H1 (cell line): ENCODE results near the gene PLEKHG1. TPM values are rescaled to one million over a fixed set of nuclear protein-coding genes. Genes with fewer than 3 reads are reported as not detected.

Experiments
- GTF2F1 ChIP-seq: IDR thresholded peaks from 2 replicates; pipeline ENCODE4 v1.6.1; 2012; ENCODE audit warnings: low read depth, low read length, improper control_type of control experiment, borderline replicate concordance
- HDAC6 ChIP-seq: IDR thresholded peaks from one replicate; pipeline ENCODE4 v1.7.1; 2012; ENCODE audit warnings: low read depth, mild to moderate bottlenecking, inconsistent platforms, low read length, moderate library complexity
- KDM1A ChIP-seq: fragments of 200-600, 300-600 bp; sonication (generic); IDR thresholded peaks from 2 replicates; pipeline ENCODE4 v1.7.1; 2016; ENCODE audit warnings: mild to moderate bottlenecking, low read length, borderline replicate concordance
- TAF1 ChIP-seq: IDR thresholded peaks from 2 replicates; pipeline ENCODE4 v1.6.1; 2011; ENCODE audit warnings: mild to moderate bottlenecking, low read depth, low read length
- polyA plus RNA-seq, 7 experiments: library from polyadenylated mRNA; depleted of rRNA in 3 of 7; stranded (reverse) in 5 of 7; unstranded in 2 of 7; fragments of >200 nt in 5 of 7; fragments of 200-250 nt in 2 of 7; gene quantifications; 1 replicate in 5 of 7; 2 replicates in 1 of 7; 4 replicates in 1 of 7; pipeline versions ENCODE4 v1.2.1 to v1.2.3, GENCODE V29; 2011 to 2013; ENCODE audit warnings: missing spikeins in 2 of 7, mixed read lengths in 2 of 7
- total RNA-seq: library from RNA; stranded (reverse); fragmentation: NEBNext Ultra II Directional; extraction: Animal tissue kit (Norgen Biotek cat#: 25700); gene quantifications from 2 replicates; pipeline ENCODE4 v1.2.1, GENCODE V29; 2021
- TF ChIP-seq, protein P1 (sequence below): fragments of 300-600 bp; sonication (generic); IDR thresholded peaks from 2 replicates; pipeline ENCODE4 v1.7.1; 2012; ENCODE audit warnings: low read length, moderate library complexity, mild to moderate bottlenecking, inconsistent platforms; ENCODE audit not compliant: insufficient replicate concordance
- TF ChIP-seq, protein P2 (sequence below): IDR thresholded peaks from 2 replicates; pipeline ENCODE4 v1.6.1; 2012; ENCODE audit warnings: inconsistent platforms

PLEKHG1 gene
- total and polyA plus RNA-seq, 2 of the 8 experiments (the other 6 are each of a cell fraction or from before 2014, with no cell fraction given), result 0.94 to 2.2 TPM

DNA sequence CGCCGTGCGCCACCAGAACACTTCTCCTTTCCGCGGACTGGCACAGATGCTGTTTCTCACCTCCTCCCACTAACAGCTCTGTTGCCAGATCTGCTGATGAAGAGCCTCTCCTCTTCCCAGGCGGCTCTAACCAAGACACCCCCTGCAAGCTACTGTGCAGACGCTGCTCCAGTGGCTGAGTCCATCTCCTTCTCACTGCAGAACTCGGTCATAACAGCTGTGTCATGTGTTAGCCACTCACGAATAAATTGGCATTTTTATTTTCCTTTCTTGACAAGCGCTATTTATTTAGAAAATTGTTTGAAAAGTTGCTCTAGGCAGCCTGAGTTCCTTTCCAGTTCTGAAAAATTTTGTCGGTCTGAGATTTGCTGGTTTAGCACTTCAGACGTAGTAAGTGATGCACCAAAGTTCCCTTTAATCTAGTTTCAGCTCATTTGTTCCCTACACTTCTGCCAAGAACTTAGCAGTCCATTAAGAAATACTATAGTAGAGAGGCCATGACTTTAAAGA lies 12.8 kb upstream of the PLEKHG1 start (continued):
- TF ChIP-seq, protein P1, sequence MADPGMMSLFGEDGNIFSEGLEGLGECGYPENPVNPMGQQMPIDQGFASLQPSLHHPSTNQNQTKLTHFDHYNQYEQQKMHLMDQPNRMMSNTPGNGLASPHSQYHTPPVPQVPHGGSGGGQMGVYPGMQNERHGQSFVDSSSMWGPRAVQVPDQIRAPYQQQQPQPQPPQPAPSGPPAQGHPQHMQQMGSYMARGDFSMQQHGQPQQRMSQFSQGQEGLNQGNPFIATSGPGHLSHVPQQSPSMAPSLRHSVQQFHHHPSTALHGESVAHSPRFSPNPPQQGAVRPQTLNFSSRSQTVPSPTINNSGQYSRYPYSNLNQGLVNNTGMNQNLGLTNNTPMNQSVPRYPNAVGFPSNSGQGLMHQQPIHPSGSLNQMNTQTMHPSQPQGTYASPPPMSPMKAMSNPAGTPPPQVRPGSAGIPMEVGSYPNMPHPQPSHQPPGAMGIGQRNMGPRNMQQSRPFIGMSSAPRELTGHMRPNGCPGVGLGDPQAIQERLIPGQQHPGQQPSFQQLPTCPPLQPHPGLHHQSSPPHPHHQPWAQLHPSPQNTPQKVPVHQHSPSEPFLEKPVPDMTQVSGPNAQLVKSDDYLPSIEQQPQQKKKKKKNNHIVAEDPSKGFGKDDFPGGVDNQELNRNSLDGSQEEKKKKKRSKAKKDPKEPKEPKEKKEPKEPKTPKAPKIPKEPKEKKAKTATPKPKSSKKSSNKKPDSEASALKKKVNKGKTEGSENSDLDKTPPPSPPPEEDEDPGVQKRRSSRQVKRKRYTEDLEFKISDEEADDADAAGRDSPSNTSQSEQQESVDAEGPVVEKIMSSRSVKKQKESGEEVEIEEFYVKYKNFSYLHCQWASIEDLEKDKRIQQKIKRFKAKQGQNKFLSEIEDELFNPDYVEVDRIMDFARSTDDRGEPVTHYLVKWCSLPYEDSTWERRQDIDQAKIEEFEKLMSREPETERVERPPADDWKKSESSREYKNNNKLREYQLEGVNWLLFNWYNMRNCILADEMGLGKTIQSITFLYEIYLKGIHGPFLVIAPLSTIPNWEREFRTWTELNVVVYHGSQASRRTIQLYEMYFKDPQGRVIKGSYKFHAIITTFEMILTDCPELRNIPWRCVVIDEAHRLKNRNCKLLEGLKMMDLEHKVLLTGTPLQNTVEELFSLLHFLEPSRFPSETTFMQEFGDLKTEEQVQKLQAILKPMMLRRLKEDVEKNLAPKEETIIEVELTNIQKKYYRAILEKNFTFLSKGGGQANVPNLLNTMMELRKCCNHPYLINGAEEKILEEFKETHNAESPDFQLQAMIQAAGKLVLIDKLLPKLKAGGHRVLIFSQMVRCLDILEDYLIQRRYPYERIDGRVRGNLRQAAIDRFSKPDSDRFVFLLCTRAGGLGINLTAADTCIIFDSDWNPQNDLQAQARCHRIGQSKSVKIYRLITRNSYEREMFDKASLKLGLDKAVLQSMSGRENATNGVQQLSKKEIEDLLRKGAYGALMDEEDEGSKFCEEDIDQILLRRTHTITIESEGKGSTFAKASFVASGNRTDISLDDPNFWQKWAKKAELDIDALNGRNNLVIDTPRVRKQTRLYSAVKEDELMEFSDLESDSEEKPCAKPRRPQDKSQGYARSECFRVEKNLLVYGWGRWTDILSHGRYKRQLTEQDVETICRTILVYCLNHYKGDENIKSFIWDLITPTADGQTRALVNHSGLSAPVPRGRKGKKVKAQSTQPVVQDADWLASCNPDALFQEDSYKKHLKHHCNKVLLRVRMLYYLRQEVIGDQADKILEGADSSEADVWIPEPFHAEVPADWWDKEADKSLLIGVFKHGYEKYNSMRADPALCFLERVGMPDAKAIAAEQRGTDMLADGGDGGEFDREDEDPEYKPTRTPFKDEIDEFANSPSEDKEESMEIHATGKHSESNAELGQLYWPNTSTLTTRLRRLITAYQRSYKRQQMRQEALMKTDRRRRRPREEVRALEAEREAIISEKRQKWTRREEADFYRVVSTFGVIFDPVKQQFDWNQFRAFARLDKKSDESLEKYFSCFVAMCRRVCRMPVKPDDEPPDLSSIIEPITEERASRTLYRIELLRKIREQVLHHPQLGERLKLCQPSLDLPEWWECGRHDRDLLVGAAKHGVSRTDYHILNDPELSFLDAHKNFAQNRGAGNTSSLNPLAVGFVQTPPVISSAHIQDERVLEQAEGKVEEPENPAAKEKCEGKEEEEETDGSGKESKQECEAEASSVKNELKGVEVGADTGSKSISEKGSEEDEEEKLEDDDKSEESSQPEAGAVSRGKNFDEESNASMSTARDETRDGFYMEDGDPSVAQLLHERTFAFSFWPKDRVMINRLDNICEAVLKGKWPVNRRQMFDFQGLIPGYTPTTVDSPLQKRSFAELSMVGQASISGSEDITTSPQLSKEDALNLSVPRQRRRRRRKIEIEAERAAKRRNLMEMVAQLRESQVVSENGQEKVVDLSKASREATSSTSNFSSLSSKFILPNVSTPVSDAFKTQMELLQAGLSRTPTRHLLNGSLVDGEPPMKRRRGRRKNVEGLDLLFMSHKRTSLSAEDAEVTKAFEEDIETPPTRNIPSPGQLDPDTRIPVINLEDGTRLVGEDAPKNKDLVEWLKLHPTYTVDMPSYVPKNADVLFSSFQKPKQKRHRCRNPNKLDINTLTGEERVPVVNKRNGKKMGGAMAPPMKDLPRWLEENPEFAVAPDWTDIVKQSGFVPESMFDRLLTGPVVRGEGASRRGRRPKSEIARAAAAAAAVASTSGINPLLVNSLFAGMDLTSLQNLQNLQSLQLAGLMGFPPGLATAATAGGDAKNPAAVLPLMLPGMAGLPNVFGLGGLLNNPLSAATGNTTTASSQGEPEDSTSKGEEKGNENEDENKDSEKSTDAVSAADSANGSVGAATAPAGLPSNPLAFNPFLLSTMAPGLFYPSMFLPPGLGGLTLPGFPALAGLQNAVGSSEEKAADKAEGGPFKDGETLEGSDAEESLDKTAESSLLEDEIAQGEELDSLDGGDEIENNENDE, result no peak
- TF ChIP-seq KDM1A (no peak), GTF2F1 (no peak), TAF1 (no peak), HDAC6 (no peak)
- TF ChIP-seq, protein P2, sequence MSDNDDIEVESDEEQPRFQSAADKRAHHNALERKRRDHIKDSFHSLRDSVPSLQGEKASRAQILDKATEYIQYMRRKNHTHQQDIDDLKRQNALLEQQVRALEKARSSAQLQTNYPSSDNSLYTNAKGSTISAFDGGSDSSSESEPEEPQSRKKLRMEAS, result no peak
